ENCODE data around the gene CNGB1.
"Not testable (repeated sequence)": the region's sequence is repeated elsewhere in the genome, so short reads cannot be mapped to it uniquely, and the experiment has no call there.

The CNGB1 gene

DNA sequence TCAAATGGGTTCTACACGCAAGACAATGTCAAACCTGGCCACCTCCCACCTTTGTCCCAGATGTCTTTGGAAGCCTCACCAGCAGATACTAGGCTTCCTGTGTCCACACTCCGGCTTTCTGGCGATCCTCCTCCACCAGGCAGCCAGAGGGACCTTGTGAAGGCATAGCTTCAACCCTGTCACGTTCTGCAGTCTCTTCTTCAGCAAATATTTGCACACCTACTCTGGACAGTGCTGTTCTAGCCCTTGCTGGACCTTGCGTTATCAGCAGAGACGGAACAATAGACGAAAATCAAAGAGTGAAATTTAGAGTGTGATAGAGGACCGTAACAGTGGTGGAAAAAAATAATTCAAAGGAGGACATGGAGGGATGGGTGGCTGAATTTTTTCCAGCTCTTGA is 130.1 kb downstream of the CNGB1 start:
- Histone ChIP-seq H2AFZ (ENCODE audit: low read length) (no peak overlapping the region), H4K20me1 (ENCODE audit: insufficient read depth, low read length, poor library complexity, severe bottlenecking) (no peaks in the 10 kb centered on the region), H3F3A (ENCODE audit: low read depth) (no peaks in the 10 kb centered on the region), H3K9me3 (ENCODE audit: insufficient read depth, low read depth, low read length) (no peaks in the 10 kb centered on the region), H3K9me2 (replicated peaks; ENCODE audit: low read depth, low read length) (no peaks in the 10 kb centered on the region), H3K79me2 (ENCODE audit: insufficient read depth, low read length) (no peaks in the 10 kb centered on the region), H3K9ac (ENCODE audit: low read depth, low read length, poor library complexity, severe bottlenecking) (no peak overlapping the region), H3K4me1 (ENCODE audit: insufficient read depth, low read length, poor library complexity, severe bottlenecking) (no peaks in the 10 kb centered on the region), H3K36me3 (ENCODE audit: insufficient read depth, low read length) (no peaks in the 10 kb centered on the region), H3K4me3 (ENCODE audit: low read length, poor library complexity, severe bottlenecking) (no peak overlapping the region), H3K4me2 (ENCODE audit: low read depth, low read length, poor library complexity, severe bottlenecking) (no peak overlapping the region), H3K27me3 (ENCODE audit: insufficient read depth, low read length, poor library complexity, severe bottlenecking) (no peaks in the 10 kb centered on the region)
- TF ChIP-seq, protein P1, sequence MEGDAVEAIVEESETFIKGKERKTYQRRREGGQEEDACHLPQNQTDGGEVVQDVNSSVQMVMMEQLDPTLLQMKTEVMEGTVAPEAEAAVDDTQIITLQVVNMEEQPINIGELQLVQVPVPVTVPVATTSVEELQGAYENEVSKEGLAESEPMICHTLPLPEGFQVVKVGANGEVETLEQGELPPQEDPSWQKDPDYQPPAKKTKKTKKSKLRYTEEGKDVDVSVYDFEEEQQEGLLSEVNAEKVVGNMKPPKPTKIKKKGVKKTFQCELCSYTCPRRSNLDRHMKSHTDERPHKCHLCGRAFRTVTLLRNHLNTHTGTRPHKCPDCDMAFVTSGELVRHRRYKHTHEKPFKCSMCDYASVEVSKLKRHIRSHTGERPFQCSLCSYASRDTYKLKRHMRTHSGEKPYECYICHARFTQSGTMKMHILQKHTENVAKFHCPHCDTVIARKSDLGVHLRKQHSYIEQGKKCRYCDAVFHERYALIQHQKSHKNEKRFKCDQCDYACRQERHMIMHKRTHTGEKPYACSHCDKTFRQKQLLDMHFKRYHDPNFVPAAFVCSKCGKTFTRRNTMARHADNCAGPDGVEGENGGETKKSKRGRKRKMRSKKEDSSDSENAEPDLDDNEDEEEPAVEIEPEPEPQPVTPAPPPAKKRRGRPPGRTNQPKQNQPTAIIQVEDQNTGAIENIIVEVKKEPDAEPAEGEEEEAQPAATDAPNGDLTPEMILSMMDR (conservative IDR thresholded peaks at IDR 0.05; ENCODE audit: low read length), result no peak
- no peak for TF ChIP-seq EZH2phosphoT487 (IDR thresholded peaks at IDR 0.05; ENCODE audit: borderline replicate concordance)

DNA sequence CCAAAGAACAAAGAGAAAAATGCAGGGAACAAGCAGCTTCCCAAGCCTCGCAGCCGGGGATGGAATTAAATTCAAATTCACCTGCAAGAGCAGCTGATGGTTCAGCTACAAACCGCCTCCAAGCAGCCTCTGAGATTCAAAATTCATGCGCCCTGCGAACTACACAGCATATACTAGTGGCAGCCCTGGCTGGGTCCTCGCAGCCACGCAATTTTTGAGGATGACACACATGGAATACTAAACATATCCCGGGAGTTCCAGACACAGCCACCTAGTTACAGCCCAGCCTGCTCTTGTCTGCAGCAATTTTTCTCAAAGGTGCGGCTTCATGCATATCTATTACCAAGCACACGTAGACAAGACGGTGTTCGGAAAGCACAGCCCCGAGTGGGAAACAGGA is 132.8 kb downstream of the CNGB1 start:
- H3K27me3 ChIP-seq (ENCODE audit: insufficient read depth, low read length, poor library complexity, severe bottlenecking), result no peaks in the 10 kb centered on the region
- no peak overlapping the region for H3K4me2 ChIP-seq (ENCODE audit: low read depth, low read length, poor library complexity, severe bottlenecking)
- no peaks in the 10 kb centered on the region for H3K36me3 ChIP-seq (ENCODE audit: insufficient read depth, low read length)
- H3K9ac ChIP-seq (ENCODE audit: low read depth, low read length, poor library complexity, severe bottlenecking), result no peak overlapping the region
- H2AFZ ChIP-seq (ENCODE audit: low read length), result no peak overlapping the region
- H3F3A ChIP-seq (ENCODE audit: low read depth), result no peaks in the 10 kb centered on the region
- H4K20me1 ChIP-seq (ENCODE audit: insufficient read depth, low read length, poor library complexity, severe bottlenecking), result no peaks in the 10 kb centered on the region
- no peak overlapping the region for H3K4me3 ChIP-seq (ENCODE audit: low read length, poor library complexity, severe bottlenecking)
- H3K79me2 ChIP-seq (ENCODE audit: insufficient read depth, low read length), result no peaks in the 10 kb centered on the region
- TF ChIP-seq, protein P1 (conservative IDR thresholded peaks at IDR 0.05; ENCODE audit: low read length), result no peak
- TF ChIP-seq EZH2phosphoT487 (IDR thresholded peaks at IDR 0.05; ENCODE audit: borderline replicate concordance), result no peak
- H3K9me2 ChIP-seq (replicated peaks; ENCODE audit: low read depth, low read length), result no peaks in the 10 kb centered on the region
- no peaks in the 10 kb centered on the region for H3K4me1 ChIP-seq (ENCODE audit: insufficient read depth, low read length, poor library complexity, severe bottlenecking)
- no peaks in the 10 kb centered on the region for H3K9me3 ChIP-seq (ENCODE audit: insufficient read depth, low read depth, low read length)

DNA sequence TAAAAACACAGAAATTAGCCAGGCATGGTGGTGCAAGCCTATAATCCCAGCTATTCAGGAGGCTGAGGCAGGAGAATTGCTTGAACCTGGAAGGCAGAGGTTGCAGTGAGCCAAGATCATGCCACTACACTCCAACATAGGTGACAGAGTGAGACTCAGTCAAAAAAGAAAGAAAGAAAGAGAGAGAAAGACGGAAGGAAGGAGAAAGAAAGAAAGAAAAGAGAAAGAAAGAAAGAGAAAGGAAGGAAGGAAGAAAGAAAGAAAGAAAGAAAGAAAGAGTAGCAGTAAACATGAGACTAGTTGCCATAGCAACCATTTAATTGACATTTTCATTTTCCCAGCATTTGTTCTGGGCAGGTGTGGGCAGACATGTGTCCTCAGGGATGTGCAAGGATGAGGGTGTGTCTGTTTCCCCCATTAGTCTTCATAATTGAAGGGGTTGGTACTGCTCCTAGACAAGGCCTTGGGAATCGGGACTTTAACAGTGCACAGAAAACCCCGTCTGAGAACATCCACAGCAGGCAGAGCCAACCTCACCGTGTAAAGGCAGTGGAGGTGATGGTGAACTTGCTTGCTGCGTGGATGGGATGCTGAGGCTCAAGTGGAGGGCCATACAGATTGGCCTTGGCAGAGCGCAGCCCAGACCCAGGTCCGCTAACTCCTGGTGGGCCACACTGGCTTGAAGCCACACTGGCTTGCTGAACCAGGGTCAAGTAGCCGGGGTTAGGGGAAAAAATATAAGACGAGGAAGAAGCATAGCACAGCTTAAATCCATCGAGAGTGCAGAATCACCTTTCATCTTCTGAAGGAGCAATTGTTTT is 133.4 kb downstream of the CNGB1 start:
- Histone ChIP-seq H3F3A (ENCODE audit: low read depth) (no peaks in the 10 kb centered on the region), H3K4me2 (ENCODE audit: low read depth, low read length, poor library complexity, severe bottlenecking) (no peak overlapping the region), H4K20me1 (ENCODE audit: insufficient read depth, low read length, poor library complexity, severe bottlenecking) (no peaks in the 10 kb centered on the region), H3K9me3 (ENCODE audit: insufficient read depth, low read depth, low read length) (no peaks in the 10 kb centered on the region), H3K27me3 (ENCODE audit: insufficient read depth, low read length, poor library complexity, severe bottlenecking) (no peaks in the 10 kb centered on the region), H3K9me2 (replicated peaks; ENCODE audit: low read depth, low read length) (no peaks in the 10 kb centered on the region), H3K36me3 (ENCODE audit: insufficient read depth, low read length) (no peaks in the 10 kb centered on the region), H2AFZ (ENCODE audit: low read length) (no peak overlapping the region), H3K79me2 (ENCODE audit: insufficient read depth, low read length) (no peaks in the 10 kb centered on the region), H3K4me3 (ENCODE audit: low read length, poor library complexity, severe bottlenecking) (no peak overlapping the region), H3K9ac (ENCODE audit: low read depth, low read length, poor library complexity, severe bottlenecking) (no peak overlapping the region), H3K4me1 (ENCODE audit: insufficient read depth, low read length, poor library complexity, severe bottlenecking) (no peaks in the 10 kb centered on the region)
- no peak for TF ChIP-seq EZH2phosphoT487 (IDR thresholded peaks at IDR 0.05; ENCODE audit: borderline replicate concordance)
- TF ChIP-seq, protein P1 (conservative IDR thresholded peaks at IDR 0.05; ENCODE audit: low read length), result no peak

DNA sequence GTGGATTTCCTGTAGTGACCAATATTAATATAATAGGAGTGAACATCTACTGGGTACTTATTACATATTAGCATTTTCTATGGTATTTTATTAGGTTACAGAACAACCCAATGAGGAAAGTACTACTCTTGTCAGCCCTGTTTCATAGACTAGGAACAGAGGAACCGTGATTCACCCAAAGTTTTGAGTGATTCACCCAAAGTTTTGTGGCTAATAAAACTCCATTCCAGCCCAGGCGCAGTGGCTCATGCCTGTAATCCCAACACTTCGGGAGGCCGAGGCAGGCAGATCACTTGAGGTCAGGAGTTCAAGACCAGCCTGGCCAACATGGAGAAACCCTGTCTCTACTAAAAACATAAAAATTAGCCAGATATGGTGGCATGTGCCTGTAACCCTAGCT is 135.5 kb downstream of the CNGB1 start:
- H3K9ac ChIP-seq (ENCODE audit: low read depth, low read length, poor library complexity, severe bottlenecking); H3F3A ChIP-seq (ENCODE audit: low read depth); H3K4me1 ChIP-seq (ENCODE audit: insufficient read depth, low read length, poor library complexity, severe bottlenecking); H3K9me2 ChIP-seq (replicated peaks; ENCODE audit: low read depth, low read length); H3K4me3 ChIP-seq (ENCODE audit: low read length, poor library complexity, severe bottlenecking); H3K9me3 ChIP-seq (ENCODE audit: insufficient read depth, low read depth, low read length); H3K27me3 ChIP-seq (ENCODE audit: insufficient read depth, low read length, poor library complexity, severe bottlenecking); H2AFZ ChIP-seq (ENCODE audit: low read length); H3K79me2 ChIP-seq (ENCODE audit: insufficient read depth, low read length); H4K20me1 ChIP-seq (ENCODE audit: insufficient read depth, low read length, poor library complexity, severe bottlenecking); H3K36me3 ChIP-seq (ENCODE audit: insufficient read depth, low read length); H3K4me2 ChIP-seq (ENCODE audit: low read depth, low read length, poor library complexity, severe bottlenecking): not testable (repeated sequence)

Measured in Loucy (cell line).